GM21528 (cell line): ENCODE measurements around the gene DRGX.

Experiments
- ATAC-seq: cut with Tn5 transposase; IDR thresholded peaks from one replicate; pipeline ENCODE4 v1.9.1; 2021; ENCODE audit warnings: mild to moderate bottlenecking, moderate library complexity; ENCODE audit not compliant: unreplicated experiment, low FRiP score

DRGX gene

DNA sequence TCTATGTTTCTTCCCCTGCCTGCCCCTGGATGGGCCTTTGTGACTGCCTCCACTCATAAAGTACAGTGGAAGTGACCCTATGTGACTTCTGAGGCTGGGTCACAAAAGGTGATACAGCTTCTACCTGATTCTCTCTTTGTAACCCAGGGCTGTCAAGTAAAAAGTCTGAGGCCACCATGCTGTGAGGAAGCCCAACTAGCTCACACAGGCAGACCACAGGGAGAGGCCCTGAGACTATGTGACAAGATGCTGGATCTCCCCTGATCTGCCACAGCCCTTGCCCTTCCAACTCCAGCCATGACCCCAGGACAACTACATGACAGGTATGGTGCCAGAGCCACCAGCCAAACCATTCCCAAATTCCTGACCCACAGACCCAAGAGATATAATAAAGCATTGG, 45.8 kb downstream of the DRGX start:
- ATAC-seq: no peak

DNA sequence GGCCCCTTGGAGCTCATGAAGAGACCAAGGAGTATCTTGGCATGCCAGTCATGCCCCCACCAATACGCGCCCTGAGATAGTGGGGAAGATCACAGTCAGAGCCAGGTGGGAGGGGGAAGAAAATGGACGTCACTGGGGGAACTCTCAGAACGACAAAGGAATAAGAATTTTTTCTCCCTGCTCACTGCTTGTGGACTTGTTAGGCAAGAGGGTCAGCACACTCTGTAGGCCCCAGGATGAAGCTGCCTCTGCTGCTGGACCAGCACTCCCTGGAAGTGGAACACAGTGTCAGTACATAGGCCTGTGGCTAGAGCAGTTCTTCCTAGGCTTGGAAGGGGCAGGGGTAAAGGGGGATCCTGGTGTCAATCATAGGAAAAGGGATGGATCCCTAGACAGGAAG, 46.5 kb downstream of the DRGX start:
- no peak for ATAC-seq

DNA sequence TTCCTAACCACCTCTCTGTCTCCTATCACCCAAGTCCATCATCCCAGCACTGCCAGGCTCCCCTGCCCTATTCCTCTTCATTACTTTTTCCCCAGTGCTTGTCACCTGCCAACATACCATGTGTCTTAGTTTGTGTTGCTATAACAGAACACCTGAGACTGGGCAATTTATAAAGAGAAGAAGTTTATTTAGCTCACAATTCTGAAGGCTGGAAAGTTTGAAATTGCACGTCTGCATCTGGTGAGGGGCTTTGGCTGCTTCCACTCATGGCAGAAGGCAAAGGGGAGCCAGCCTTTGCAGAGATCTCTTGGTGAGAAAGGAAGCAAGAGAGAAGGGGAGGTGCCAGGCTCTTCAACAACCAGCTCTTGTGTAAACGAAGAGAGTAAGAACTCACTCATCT, 47.3 kb downstream of the DRGX start:
- no peak for ATAC-seq

DNA sequence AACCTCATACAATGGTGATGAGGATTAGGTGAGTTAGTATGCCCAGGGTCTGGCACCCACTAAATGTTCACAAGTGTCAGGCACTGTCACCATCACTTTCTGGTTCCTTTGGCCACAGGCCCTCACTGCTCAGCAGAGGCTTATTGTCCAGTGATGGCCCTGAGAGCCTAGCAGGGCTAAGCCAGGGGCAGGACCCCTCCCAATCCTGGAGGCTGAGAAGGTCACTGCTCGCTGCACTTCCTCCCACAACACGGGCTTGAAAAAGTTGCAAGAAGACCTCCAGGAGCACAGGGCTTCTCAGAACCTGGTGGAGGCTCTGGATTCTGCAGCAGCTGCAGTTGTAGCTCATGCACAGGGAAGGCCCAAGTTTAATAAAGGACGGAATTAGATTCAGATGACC, 48.1 kb downstream of the DRGX start:
- no peak for ATAC-seq

DNA sequence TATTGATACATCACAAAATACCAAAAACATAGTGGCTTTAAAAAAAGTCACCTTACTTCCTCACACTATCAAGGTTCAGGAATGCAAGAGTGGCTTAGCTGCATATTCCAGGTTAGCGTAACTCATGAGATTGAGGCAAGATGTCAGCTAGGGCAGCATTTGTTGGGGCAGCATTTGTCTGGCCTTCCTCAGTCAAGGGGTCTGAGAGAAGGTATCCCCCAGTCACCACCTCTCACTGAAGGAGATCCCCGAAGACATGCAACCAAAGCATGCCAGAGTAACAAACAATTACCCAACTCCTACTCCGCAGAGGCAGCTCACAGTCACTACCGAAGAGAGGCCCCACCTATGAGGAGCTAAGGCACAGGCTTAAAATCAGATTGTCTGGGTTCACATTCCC, 48.5 kb downstream of the DRGX start:
- ATAC-seq: no peak

DNA sequence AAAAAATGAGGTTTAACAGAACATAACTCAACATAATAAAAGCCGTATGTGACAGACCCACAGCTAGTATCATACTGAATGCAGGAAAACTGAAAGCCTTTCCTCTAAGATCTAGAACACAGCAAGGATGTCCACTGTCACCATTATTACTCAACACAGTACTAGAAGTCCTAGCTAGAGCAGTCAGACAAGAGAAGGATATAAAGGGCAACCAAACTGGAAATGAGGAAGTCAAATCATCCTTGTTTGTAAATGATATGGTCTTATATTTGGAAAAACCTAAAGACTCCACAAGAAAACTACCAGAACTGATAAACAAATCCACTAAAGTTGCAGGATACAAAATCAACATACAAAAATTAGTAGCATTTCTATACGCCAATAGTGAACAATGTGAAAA, 51.0 kb downstream of the DRGX start:
- ATAC-seq: no peak

DNA sequence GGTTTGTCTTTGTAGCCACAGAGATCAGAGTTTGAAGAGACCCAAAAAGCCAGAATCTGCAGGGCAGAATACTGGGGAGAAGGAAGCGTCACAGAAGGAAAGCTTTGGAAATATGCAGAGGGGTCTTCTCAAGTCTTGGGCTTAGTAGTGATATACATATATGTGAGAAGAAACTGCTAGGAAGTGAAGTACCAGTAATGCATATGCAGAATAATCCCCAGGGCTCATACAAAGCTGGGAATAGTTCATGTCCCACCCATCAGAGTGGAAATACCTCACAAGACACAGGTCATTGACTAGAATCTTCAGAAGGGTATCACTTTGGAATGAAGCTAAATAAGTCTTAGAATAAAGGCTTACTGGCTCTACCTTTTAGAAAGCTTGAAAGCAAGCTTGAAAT, 57.3 kb downstream of the DRGX start:
- ATAC-seq: no peak

DNA sequence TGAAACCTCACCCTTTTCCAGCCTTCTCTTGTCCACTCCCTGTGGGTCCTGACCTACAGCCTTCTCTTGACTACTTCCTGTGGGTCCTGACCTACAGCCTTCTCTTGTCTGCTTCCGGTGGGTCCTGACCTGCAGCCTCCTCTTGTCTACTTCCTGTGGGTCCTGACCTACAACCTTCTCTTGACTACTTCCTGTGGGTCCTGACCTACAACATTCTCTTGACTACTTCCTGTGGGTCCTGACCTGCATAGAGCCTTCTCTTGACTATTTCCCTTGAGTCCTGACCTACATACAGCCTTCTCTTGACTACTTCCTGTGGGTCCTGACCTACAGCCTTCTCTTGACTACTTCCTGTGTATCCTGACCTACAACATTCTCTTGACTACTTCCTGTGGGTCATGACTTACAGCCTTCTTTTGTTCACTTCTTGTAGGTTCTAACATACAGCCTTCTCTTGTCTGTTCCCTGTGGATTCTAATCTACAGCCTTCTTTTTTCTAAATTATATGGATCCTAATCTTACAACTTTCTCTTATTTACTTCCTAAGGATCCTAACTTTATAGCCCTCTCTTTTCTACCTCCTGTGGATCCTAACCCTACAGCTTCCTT, 60.4 kb downstream of the DRGX start:
- ATAC-seq: no peak

DNA sequence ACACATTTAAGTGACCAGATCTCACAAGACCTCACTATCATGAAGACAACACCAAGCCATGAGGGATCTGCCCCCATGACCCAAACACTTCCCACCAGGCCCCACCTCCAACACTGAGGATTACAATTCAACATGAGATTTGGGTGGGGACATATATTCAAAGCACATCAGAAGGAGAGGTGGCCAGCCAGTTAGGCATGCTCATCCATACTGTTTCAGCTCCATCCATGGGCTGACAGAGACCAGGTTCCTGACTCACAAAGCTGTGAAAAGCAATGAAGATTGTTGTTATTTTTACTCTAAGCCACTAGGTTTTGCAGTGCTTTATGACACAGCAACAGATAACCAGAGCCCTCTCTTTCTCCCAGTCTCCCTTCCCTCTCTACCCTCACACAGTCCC, 60.9 kb downstream of the DRGX start:
- no peak for ATAC-seq

DNA sequence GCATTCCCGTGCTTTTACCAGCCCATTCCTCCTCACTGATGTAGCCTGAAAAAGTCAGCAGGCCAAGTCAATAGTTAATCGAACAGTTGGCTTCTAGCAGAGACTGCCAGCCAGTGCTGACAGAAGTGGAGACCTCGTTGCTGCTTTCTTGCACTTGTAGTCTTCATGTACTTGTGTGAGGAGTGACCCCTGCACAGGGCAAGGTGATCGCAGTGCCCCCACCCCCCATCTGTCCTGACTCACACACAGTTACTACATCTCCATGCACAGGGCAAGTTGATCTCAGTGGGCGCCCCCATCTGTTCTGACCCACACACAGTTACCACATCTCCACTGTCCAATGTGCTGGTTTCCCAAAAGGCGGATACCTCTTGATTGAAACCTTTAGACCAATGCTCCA, 62.7 kb downstream of the DRGX start:
- ATAC-seq: no peak

DNA sequence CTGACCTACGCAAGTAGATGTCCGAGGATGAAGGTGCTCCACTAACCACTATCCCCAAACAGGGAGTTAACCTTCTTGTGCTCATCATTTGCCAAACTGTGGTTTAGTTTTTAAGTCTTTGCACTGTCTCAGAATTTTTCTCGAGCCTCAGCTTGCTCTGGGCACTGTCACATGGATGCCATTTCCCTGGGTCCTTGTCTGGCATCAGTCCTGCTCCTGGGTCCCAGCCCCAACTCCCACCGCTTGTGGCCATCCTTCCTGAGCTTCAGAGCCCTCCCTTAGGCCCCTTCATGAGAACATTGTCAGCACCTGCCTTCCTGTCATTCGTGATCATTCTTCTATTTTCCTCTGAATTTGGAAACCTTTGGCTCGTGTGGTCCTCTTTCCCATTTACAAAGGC, 63.1 kb downstream of the DRGX start:
- no peak for ATAC-seq

DNA sequence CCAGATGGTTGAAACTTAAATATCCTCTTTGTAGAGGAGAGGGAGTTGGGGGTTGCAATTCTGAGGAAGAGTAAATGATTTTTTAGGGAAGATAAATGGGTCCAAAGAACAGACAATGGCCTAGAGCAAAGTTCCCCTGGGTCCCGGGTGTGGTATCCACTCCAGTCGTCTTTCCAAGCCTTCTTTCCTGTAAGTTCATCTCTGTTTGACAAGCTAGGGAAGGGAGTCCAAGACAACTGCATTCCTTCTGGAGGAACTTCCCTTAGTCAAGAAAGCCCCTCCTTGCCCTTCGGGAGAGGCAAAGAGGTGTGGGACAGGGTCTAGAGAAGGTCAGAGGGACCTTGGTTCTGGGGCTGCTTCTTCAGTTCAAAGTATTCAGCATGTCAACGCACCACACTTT, 63.6 kb downstream of the DRGX start:
- ATAC-seq: no peak

DNA sequence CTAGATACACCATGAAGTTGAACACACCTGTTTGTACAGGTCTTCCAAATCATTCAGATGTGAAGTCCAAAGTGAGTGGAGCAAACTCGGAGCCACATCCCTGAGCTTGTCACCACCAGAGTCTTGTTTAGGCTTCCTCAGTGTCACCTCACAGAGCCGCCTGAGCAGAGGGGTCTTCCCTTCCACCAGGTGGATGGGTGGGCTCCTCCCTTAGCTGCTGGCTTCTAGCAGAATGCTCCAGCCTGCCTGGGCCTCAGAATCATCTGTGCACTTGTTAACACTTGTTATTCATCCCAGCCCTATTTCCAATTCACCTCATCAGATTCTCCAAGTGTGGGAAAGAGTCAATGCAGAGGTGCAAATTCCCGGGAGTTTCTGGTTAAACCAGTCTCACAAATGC, 64.5 kb downstream of the DRGX start:
- no peak for ATAC-seq

DNA sequence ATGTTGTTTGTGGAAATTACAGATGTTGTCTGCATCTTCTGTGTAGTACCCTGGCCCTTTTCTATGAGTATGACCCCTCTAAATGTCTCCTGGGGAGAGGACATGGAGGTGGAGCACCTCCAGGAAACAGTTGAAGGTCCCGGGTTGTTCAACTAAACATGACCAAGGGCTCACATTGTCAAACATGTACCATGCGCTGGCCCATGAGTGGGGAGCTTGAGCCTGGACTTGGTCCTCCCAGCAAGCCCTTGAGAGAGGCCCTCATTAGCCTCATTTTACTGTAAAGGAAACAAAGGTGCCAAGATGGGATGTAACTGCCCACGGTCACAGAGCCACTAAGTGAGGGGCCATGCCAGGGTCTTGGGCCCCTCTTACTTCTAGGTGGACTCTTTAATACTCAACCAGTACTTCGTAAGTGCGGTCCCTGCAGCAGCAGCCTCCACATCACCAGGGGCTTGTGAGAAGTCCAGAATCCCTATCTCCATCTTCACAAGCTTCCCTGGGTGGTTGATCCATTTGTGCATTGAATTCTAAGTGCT, 65.7 kb downstream of the DRGX start:
- no peak for ATAC-seq

DNA sequence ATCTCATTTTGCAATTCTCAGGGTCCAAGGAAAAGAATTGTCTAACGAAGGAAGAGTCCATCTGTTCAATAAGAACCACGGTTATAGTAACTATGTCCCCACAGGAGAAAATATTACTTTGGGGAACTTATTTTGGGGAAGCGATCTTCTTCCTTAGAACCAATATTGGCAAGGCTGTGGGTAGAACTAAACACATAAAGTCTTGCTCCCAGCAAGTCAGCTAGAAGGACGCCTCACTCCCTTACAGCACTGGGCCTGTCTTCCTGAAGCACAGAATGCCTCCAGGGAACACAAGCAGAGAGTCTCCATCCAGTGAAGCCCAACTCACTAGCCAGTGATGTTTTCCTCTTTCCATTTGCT, 66.8 kb downstream of the DRGX start:
- ATAC-seq: no peak

DNA sequence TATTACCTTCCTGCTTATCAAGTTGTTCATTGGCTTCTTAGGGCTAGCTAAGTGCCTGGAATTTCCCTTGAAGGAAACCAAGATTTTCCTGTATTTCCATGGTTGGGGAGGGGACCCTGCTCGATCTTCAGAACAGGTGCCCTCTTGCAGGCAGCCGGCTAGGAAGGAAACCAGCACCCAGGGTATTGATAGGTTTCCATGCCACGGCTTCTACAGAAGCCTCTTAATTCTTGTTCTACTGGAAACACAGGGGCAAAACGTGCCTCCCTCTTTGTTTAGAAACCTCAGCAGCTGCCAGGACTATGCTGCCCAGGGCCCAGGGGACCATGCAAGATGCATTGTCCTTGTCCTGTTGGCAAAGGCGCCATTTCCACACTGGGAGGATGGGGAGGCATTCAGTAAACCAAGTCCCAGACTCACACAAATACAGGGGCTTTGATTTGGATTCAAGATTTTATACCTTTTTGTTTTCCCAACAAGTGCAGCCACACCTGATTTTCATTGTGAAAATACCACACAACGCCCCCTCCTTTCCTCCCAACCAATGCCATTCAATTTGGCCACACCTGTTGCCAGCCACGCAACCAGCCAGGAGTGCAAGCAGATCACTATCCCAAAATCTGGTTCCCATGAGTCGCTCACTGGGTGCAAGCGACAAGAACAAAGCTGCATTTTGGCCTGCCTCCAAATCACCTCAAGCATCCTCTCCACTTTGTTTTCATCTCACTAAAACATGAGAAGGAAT, 67.3 kb downstream of the DRGX start:
- no peak for ATAC-seq

DNA sequence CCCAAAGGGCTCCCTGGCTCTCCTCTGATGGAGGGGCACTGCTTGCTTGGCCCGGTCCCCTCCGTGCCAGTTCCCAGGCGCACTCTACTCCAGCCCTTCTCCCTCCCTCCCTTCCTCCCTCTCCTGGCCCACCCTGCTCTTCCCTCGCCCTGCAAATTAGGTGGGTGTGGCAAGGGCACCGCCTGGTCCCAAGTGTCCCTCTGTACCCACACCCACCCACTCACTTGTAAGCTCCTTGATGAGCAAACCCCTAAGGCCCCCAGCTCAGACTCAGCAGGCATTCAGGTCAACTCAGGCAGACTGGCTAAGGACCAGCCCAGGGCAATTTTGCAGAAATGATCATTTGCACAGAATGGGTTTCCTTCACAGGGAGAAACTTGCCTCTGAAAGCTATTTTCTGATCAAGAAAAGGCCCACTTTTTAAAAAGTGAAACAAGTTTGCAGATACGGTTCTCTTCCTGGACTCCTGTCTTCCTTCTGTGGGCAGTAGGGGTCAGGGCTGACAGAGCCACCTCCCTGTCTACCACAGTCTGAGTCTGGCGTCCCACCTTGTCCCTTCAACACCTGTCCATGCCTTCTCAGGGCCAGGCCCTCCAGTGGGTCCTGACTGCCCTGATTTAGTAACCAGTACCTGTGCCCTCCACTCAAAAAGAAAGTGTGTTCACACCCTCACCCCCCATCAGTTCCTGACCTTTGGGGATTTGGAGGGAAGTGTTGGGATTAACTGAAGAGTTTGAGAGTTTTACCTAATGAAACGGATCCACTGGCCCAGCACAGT, 68.7 kb downstream of the DRGX start:
- ATAC-seq: no peak

DNA sequence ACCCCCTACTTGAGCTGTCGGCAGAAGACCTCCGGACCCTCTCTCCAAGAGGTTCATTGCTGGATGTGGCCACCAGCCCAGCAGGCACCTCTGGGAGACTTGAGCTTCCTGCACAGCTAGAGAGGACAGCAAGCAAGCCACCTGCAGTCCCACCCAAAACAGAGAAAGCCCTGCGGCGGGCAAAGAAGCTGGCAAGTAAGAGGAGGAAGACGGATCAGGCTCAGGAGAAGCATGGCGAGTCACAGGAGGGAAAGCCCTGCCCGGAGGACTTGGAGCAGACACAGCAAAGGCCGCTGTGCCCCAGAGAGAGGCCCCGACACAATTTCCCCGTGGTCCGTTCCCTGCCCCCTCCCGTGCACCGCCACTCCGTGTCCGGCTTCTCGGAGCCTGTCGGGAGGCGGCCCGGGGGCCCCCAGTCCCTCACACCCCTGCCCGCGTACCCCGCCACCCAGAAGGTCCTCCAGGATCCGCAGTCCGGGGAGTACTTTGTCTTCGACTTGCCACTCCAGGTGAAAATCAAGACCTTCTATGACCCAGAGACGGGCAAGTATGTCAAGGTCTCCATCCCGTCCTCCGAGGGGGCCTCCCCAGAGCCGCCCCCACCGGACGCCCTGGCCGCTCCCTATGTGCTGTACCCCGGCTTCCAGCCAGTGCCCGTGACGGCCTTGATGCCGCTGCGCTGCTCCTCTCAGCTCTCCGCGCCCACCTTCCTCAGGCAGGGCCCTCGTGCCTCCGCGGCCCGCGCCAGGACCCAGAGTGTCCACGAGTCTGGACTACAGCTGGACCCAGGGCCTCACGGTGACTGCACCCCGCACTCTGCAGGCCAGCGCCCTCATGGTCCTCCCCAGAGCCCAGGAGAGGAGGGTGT, 69.7 kb downstream of the DRGX start:
- no peak for ATAC-seq

DNA sequence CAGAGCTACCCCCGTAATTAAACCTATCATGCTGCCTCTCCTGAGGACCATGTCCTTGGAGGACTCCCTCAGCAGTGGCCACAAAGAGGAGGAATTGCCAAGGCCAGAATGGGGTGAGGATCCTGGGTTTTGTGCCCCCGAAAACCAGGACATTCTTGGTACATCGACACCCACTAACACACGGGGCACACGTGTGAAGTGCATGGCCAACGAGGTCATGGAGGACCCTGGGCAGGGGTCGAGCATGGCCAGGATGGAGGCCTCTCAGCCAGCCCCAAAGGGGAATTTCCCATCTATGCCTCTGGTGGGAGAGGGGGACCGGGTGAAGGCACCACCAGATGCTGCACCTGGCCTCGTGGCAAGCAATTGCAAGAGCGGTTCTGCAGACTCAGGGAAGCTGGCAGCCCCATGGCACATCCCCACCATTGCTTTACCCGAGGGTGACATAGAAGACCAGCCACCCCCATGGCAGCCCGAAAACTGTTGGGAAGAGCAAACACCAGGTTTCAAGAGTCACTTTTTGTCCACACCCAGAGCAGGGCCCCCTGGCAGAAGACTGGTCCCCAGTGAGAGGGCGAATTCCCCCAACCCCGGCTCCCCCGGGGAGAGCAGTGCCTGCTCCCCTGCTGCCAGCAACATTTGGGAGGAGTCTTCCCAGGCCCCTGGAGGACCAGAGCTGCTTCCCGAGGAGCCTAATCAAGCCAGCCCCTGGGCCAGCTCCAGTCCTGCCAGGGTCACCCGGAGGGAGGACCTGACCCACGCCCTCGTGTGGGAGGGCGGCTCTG, 70.6 kb downstream of the DRGX start:
- ATAC-seq: no peak

DNA sequence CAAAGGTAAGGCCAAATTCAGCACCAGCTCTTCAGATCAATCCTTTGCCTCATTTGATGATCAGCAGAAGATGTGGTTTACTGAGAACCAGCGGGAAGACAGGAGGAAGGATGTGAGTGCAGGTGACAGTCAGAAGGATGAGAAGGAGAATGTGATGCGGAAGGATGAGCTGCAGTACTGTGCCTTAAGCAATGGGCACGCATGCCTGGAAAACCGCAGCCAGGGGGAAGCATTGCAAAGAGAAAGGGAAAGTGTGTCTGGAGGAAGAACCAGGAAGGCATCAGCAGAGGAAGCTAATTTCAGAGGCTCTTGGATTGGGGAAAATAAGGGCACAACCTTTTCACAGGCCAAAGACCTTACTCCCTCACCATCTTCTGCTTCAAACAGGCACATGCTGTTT, 71.2 kb downstream of the DRGX start:
- no peak for ATAC-seq
